ENCODE data around the gene OR2A12. TPM values are rescaled to one million over a fixed set of nuclear protein-coding genes. Genes with fewer than 3 reads are reported as not detected.

OR2A12 gene
- polyA plus RNA-seq, 1 of the 3 experiments (the other 2 are of a cell fraction): not detected

DNA sequence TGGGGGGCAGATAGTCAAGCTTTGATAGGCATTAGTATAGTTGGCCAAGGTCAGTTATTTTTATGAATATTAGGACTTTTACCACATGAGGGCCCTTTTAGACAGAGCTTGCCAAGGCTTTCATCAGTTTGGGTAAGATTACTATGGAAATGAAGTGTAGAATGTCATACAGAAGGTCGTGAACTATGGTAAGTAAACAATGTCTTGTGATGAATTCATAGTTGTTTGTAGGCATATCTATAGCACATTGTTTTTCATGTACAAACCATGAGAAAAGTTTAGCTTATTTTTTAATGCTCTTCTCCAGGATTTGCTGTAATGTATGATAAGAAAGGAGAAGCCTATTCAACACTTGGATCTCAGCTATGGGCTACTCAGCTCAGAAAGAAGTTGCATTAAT, 27.6 kb downstream of the OR2A12 start:
- 0% methylated on average over 1 of the region's 1 CpG for WGBS (ENCODE audit: low lambda C conversion rate)
- CTCF ChIA-PET: interaction anchor here (0.7 to 1.0 kb wide), 2 partner anchors 14 to 21 kb away, joined by 3 to 4 read pairs; no protein-coding TSS in a partner anchor
- TF ChIP-seq, protein P1, sequence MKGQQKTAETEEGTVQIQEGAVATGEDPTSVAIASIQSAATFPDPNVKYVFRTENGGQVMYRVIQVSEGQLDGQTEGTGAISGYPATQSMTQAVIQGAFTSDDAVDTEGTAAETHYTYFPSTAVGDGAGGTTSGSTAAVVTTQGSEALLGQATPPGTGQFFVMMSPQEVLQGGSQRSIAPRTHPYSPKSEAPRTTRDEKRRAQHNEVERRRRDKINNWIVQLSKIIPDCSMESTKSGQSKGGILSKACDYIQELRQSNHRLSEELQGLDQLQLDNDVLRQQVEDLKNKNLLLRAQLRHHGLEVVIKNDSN (IDR thresholded peaks at IDR 0.05; ENCODE audit: borderline replicate concordance, low read depth): no peak
- TF ChIP-seq, protein P2, sequence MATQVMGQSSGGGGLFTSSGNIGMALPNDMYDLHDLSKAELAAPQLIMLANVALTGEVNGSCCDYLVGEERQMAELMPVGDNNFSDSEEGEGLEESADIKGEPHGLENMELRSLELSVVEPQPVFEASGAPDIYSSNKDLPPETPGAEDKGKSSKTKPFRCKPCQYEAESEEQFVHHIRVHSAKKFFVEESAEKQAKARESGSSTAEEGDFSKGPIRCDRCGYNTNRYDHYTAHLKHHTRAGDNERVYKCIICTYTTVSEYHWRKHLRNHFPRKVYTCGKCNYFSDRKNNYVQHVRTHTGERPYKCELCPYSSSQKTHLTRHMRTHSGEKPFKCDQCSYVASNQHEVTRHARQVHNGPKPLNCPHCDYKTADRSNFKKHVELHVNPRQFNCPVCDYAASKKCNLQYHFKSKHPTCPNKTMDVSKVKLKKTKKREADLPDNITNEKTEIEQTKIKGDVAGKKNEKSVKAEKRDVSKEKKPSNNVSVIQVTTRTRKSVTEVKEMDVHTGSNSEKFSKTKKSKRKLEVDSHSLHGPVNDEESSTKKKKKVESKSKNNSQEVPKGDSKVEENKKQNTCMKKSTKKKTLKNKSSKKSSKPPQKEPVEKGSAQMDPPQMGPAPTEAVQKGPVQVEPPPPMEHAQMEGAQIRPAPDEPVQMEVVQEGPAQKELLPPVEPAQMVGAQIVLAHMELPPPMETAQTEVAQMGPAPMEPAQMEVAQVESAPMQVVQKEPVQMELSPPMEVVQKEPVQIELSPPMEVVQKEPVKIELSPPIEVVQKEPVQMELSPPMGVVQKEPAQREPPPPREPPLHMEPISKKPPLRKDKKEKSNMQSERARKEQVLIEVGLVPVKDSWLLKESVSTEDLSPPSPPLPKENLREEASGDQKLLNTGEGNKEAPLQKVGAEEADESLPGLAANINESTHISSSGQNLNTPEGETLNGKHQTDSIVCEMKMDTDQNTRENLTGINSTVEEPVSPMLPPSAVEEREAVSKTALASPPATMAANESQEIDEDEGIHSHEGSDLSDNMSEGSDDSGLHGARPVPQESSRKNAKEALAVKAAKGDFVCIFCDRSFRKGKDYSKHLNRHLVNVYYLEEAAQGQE (IDR thresholded peaks at IDR 0.05; ENCODE audit: low read depth, low read length): no peak
- TF ChIP-seq RCOR1 (IDR thresholded peaks at IDR 0.05; ENCODE audit: low read length): no peak
- no peak for TF ChIP-seq FOXJ3 (CRISPR knock-in tag; IDR thresholded peaks at IDR 0.05)
- no peak for TF ChIP-seq ELF1 (IDR thresholded peaks at IDR 0.05)
- no peak for TF ChIP-seq TAF1 (IDR thresholded peaks at IDR 0.05; ENCODE audit: borderline replicate concordance, low read depth, low read length)
- TF ChIP-seq RXRA (IDR thresholded peaks at IDR 0.05; ENCODE audit: borderline replicate concordance, low read depth): no peak
- TF ChIP-seq, protein P3, sequence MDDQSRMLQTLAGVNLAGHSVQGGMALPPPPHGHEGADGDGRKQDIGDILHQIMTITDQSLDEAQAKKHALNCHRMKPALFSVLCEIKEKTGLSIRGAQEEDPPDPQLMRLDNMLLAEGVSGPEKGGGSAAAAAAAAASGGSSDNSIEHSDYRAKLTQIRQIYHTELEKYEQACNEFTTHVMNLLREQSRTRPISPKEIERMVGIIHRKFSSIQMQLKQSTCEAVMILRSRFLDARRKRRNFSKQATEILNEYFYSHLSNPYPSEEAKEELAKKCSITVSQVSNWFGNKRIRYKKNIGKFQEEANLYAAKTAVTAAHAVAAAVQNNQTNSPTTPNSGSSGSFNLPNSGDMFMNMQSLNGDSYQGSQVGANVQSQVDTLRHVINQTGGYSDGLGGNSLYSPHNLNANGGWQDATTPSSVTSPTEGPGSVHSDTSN (IDR thresholded peaks at IDR 0.05): no peak
- TF ChIP-seq JUND (IDR thresholded peaks at IDR 0.05): no peak
- TF ChIP-seq, protein P4, sequence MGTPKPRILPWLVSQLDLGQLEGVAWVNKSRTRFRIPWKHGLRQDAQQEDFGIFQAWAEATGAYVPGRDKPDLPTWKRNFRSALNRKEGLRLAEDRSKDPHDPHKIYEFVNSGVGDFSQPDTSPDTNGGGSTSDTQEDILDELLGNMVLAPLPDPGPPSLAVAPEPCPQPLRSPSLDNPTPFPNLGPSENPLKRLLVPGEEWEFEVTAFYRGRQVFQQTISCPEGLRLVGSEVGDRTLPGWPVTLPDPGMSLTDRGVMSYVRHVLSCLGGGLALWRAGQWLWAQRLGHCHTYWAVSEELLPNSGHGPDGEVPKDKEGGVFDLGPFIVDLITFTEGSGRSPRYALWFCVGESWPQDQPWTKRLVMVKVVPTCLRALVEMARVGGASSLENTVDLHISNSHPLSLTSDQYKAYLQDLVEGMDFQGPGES (IDR thresholded peaks at IDR 0.05; ENCODE audit: low read depth, low read length): no peak
- TF ChIP-seq FOSL2 (IDR thresholded peaks at IDR 0.05; ENCODE audit: borderline replicate concordance, low read depth): no peak
- TF ChIP-seq, protein P5, sequence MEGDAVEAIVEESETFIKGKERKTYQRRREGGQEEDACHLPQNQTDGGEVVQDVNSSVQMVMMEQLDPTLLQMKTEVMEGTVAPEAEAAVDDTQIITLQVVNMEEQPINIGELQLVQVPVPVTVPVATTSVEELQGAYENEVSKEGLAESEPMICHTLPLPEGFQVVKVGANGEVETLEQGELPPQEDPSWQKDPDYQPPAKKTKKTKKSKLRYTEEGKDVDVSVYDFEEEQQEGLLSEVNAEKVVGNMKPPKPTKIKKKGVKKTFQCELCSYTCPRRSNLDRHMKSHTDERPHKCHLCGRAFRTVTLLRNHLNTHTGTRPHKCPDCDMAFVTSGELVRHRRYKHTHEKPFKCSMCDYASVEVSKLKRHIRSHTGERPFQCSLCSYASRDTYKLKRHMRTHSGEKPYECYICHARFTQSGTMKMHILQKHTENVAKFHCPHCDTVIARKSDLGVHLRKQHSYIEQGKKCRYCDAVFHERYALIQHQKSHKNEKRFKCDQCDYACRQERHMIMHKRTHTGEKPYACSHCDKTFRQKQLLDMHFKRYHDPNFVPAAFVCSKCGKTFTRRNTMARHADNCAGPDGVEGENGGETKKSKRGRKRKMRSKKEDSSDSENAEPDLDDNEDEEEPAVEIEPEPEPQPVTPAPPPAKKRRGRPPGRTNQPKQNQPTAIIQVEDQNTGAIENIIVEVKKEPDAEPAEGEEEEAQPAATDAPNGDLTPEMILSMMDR (IDR thresholded peaks at IDR 0.05): no peak
- TF ChIP-seq TCF12 (IDR thresholded peaks at IDR 0.05): no peak
- TF ChIP-seq, protein P6, sequence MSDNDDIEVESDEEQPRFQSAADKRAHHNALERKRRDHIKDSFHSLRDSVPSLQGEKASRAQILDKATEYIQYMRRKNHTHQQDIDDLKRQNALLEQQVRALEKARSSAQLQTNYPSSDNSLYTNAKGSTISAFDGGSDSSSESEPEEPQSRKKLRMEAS (IDR thresholded peaks at IDR 0.05; ENCODE audit: low read depth): no peak
- no peak for TF ChIP-seq GABPA (IDR thresholded peaks at IDR 0.05; ENCODE audit: low read depth)
- TF ChIP-seq, protein P7, sequence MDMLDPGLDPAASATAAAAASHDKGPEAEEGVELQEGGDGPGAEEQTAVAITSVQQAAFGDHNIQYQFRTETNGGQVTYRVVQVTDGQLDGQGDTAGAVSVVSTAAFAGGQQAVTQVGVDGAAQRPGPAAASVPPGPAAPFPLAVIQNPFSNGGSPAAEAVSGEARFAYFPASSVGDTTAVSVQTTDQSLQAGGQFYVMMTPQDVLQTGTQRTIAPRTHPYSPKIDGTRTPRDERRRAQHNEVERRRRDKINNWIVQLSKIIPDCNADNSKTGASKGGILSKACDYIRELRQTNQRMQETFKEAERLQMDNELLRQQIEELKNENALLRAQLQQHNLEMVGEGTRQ (IDR thresholded peaks at IDR 0.05; ENCODE audit: borderline replicate concordance, low read depth, low read length): no peak

More for the DNA sequence above, 27.6 kb downstream of the OR2A12 start:
- no peaks in the 10 kb centered on the region for H4K20me1 ChIP-seq (ENCODE audit: insufficient read depth)
- H3K9me3 ChIP-seq: no peaks in the 10 kb centered on the region
- H3F3A ChIP-seq (replicated peaks; ENCODE audit: insufficient read depth): no peaks in the 10 kb centered on the region
- DNase-seq: no peak
- H3K27ac ChIP-seq (ENCODE audit: low read depth in 2 of 2, low read length in 1 of 2): no peak overlapping the region
- no peaks in the 10 kb centered on the region for H3K79me2 ChIP-seq (ENCODE audit: insufficient read depth)
- POLR2A ChIA-PET: no interaction called here
- H3K9me2 ChIP-seq: no peaks in the 10 kb centered on the region
- H3K4me1 ChIP-seq (ENCODE audit: control insufficient read depth in 1 of 2, insufficient read depth in 2 of 2, low read depth in 1 of 2, low read length in 1 of 2): no peaks in the 10 kb centered on the region; a peak in 1 of 4 replicates
- no peaks in the 10 kb centered on the region for H3K36me3 ChIP-seq (replicated peaks in 1 of 2; ENCODE audit: control insufficient read depth in 1 of 2, insufficient read depth in 2 of 2, low read length in 1 of 2)
- H3K4me3 ChIP-seq (ENCODE audit: low read depth in 2 of 2, low read length in 1 of 2): no peak overlapping the region
- no peak overlapping the region for H3K9ac ChIP-seq
- H3K27me3 ChIP-seq (ENCODE audit: insufficient read depth): no peaks in the 10 kb centered on the region; the same call in 1 of the 2 replicates
- no peak overlapping the region for H3K4me2 ChIP-seq
- no peak overlapping the region for H2AFZ ChIP-seq (ENCODE audit: low read depth)

Measured in SK-N-SH (cell line).